GM12878 (cell line): Measurements from ENCODE around the gene PCDHGC4. TPM values are rescaled to one million over a fixed set of nuclear protein-coding genes. Genes with fewer than 3 reads are reported as not detected.

Experiments used
- CHD2 ChIP-seq: IDR thresholded peaks from 2 replicates; pipeline ENCODE4 v1.6.1; 2011; ENCODE audit warnings: low read depth, low read length, improper control_type of control experiment, borderline replicate concordance
- CREM ChIP-seq: IDR thresholded peaks from 2 replicates; pipeline ENCODE4 v1.6.1; 2014; ENCODE audit warnings: antibody characterized with exemption, low read depth
- DPF2 ChIP-seq: fragments of 450-650 bp; IDR thresholded peaks from 2 replicates; pipeline ENCODE4 v1.6.1; 2017; ENCODE audit warnings: mild to moderate bottlenecking
- EED ChIP-seq: sonication (generic); IDR thresholded peaks from 2 replicates; pipeline ENCODE4 v1.6.1; 2016; ENCODE audit warnings: antibody characterized with exemption, low read depth
- MEF2A ChIP-seq: IDR thresholded peaks from 2 replicates; pipeline ENCODE4 v1.6.1; 2011; ENCODE audit warnings: low read depth, mild to moderate bottlenecking, low read length, moderate library complexity; ENCODE audit not compliant: insufficient read depth
- NBN ChIP-seq: fragments of 450-650 bp; IDR thresholded peaks from 2 replicates; pipeline ENCODE4 v1.6.1; 2016
- NFXL1 ChIP-seq: fragments of 450-650 bp; IDR thresholded peaks from 2 replicates; pipeline ENCODE4 v1.6.1; 2017; ENCODE audit warnings: antibody characterized with exemption, mild to moderate bottlenecking, borderline replicate concordance
- NFYA ChIP-seq: IDR thresholded peaks from 2 replicates; pipeline ENCODE4 v1.6.1; 2011; ENCODE audit warnings: low read depth, mild to moderate bottlenecking, low read length, improper control_type of control experiment, borderline replicate concordance
- NKRF ChIP-seq: fragments of 450-650 bp; conservative IDR thresholded peaks from 2 replicates; pipeline ENCODE4 v1.6.1; 2017; ENCODE audit warnings: mild to moderate bottlenecking, moderate library complexity
- NR2C1 ChIP-seq: fragments of 450-650 bp; IDR thresholded peaks from 2 replicates; pipeline ENCODE4 v1.6.1; 2017; ENCODE audit warnings: antibody characterized with exemption, mild to moderate bottlenecking, moderate library complexity
- RELB ChIP-seq: fragments of 450-650 bp; IDR thresholded peaks from 2 replicates; pipeline ENCODE4 v1.6.1; 2017; ENCODE audit warnings: low read depth, mild to moderate bottlenecking, moderate library complexity
- TCF12 ChIP-seq: IDR thresholded peaks from 2 replicates; pipeline ENCODE4 v1.6.1; 2011; ENCODE audit warnings: low read depth, mild to moderate bottlenecking, low read length
- YY1 ChIP-seq: IDR thresholded peaks from 2 replicates; pipeline ENCODE4 v1.6.1; 2011; ENCODE audit warnings: low read depth, mild to moderate bottlenecking, low read length
- ZBED1 ChIP-seq: IDR thresholded peaks from 2 replicates; pipeline ENCODE4 v1.6.1; 2016; ENCODE audit warnings: borderline replicate concordance
- ZNF274 ChIP-seq: IDR thresholded peaks from one replicate; pipeline ENCODE4 v1.8.0; 2011; ENCODE audit not compliant: insufficient read length, insufficient read depth
- polyA plus RNA-seq, 11 experiments: library from polyadenylated mRNA; depleted of rRNA in 4 of 11; unstranded in 6 of 11; stranded (reverse) in 5 of 11; fragments of >200 nt; fragmentation: Nextera tagmentation in 4 of 11; fragmentation: Illumina TruSeq in 1 of 11; extraction: Ambion mirVana in 4 of 11; extraction: Trizol in 1 of 11; gene quantifications; 1 replicate in 1 of 11; 2 replicates in 10 of 11; pipeline versions ENCODE4 v1.2.1 to v1.2.3, GENCODE V29; 2011 to 2016; ENCODE audit warnings: inconsistent platforms in 2 of 11, missing spikeins in 2 of 11, low read depth in 1 of 11
- total RNA-seq, 4 experiments: library from RNA; depleted of rRNA in 3 of 4; stranded (reverse); fragments of >200 nt in 3 of 4; fragmentation: Illumina TruSeq in 1 of 4; extraction: Trizol in 1 of 4; gene quantifications; 2 replicates each; pipeline versions ENCODE4 v1.2.1 to v1.2.3, GENCODE V29; 2013 to 2021
- TF ChIP-seq, protein P1 (sequence below): fragments of 450-650 bp; IDR thresholded peaks from 2 replicates; pipeline ENCODE4 v1.6.1; 2017; ENCODE audit warnings: borderline replicate concordance
- TF ChIP-seq, protein P2 (sequence below): fragments of 450-650 bp; IDR thresholded peaks from 2 replicates; pipeline ENCODE4 v1.6.1; 2017; ENCODE audit warnings: mild to moderate bottlenecking, moderate library complexity
- TF ChIP-seq, protein P3 (sequence below): IDR thresholded peaks from 2 replicates; pipeline ENCODE4 v1.6.1; 2011; ENCODE audit warnings: borderline replicate concordance, low read depth, mild to moderate bottlenecking, moderate library complexity, low read length; ENCODE audit not compliant: insufficient read depth, poor library complexity, severe bottlenecking

PCDHGC4 gene
- total and polyA plus RNA-seq, 10 of the 15 experiments (the other 5 are each of a cell fraction or from before 2014, with no cell fraction given): 0.04 to 1.2 (median 0.52) TPM

GRCh38 chr5:141508798-141509611, 24.2 kb downstream of the PCDHGC4 start (continued):
- no peak for TF ChIP-seq ZNF274
- TF ChIP-seq TCF12: 0 out of 2 replicates have a peak, but pooled peaks have one; percentile 51
- no peak for TF ChIP-seq RELB
- peak; percentile 23; the same call in 1 of the 2 replicates for TF ChIP-seq DPF2
- no peak for TF ChIP-seq NFYA
- TF ChIP-seq CHD2: no peak
- TF ChIP-seq, protein P1, sequence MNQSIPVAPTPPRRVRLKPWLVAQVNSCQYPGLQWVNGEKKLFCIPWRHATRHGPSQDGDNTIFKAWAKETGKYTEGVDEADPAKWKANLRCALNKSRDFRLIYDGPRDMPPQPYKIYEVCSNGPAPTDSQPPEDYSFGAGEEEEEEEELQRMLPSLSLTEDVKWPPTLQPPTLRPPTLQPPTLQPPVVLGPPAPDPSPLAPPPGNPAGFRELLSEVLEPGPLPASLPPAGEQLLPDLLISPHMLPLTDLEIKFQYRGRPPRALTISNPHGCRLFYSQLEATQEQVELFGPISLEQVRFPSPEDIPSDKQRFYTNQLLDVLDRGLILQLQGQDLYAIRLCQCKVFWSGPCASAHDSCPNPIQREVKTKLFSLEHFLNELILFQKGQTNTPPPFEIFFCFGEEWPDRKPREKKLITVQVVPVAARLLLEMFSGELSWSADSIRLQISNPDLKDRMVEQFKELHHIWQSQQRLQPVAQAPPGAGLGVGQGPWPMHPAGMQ: no peak
- peak; percentile 91 for TF ChIP-seq EED
- TF ChIP-seq, protein P2, sequence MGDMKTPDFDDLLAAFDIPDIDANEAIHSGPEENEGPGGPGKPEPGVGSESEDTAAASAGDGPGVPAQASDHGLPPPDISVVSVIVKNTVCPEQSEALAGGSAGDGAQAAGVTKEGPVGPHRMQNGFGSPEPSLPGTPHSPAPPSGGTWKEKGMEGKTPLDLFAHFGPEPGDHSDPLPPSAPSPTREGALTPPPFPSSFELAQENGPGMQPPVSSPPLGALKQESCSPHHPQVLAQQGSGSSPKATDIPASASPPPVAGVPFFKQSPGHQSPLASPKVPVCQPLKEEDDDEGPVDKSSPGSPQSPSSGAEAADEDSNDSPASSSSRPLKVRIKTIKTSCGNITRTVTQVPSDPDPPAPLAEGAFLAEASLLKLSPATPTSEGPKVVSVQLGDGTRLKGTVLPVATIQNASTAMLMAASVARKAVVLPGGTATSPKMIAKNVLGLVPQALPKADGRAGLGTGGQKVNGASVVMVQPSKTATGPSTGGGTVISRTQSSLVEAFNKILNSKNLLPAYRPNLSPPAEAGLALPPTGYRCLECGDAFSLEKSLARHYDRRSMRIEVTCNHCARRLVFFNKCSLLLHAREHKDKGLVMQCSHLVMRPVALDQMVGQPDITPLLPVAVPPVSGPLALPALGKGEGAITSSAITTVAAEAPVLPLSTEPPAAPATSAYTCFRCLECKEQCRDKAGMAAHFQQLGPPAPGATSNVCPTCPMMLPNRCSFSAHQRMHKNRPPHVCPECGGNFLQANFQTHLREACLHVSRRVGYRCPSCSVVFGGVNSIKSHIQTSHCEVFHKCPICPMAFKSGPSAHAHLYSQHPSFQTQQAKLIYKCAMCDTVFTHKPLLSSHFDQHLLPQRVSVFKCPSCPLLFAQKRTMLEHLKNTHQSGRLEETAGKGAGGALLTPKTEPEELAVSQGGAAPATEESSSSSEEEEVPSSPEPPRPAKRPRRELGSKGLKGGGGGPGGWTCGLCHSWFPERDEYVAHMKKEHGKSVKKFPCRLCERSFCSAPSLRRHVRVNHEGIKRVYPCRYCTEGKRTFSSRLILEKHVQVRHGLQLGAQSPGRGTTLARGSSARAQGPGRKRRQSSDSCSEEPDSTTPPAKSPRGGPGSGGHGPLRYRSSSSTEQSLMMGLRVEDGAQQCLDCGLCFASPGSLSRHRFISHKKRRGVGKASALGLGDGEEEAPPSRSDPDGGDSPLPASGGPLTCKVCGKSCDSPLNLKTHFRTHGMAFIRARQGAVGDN: 0 out of 2 replicates have a peak, but pooled peaks have one; percentile 16
- no peak for TF ChIP-seq NBN
- no peak for TF ChIP-seq NKRF
- peak; percentile 35; the same call in 1 of the 2 replicates for TF ChIP-seq YY1
- TF ChIP-seq, protein P3, sequence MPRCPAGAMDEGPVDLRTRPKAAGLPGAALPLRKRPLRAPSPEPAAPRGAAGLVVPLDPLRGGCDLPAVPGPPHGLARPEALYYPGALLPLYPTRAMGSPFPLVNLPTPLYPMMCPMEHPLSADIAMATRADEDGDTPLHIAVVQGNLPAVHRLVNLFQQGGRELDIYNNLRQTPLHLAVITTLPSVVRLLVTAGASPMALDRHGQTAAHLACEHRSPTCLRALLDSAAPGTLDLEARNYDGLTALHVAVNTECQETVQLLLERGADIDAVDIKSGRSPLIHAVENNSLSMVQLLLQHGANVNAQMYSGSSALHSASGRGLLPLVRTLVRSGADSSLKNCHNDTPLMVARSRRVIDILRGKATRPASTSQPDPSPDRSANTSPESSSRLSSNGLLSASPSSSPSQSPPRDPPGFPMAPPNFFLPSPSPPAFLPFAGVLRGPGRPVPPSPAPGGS: peak; percentile 27
- TF ChIP-seq CREM: peak; percentile 89
- TF ChIP-seq NFXL1: no peak
- TF ChIP-seq NR2C1: no peak
- TF ChIP-seq ZBED1: peak; percentile 38; the same call in 1 of the 2 replicates
- 0 out of 2 replicates have a peak, but pooled peaks have one; percentile 13 for TF ChIP-seq MEF2A
